Astrocyte (in vitro differentiated cells and primary cell): ENCODE measurements around the gene SLC35G3.

Experiments
- CTCF ChIP-seq: IDR thresholded peaks from 2 replicates; pipeline ENCODE4 v1.5.1; 2011; ENCODE audit warnings: low read depth, mild to moderate bottlenecking, inconsistent platforms, low read length, moderate library complexity; ENCODE audit not compliant: insufficient read depth
- EZH2 ChIP-seq: IDR thresholded peaks from 2 replicates; pipeline ENCODE4 v1.6.1; 2012; ENCODE audit warnings: mild to moderate bottlenecking, low read length, inconsistent platforms; ENCODE audit not compliant: insufficient read depth

- TF ChIP-seq CTCF (no peak), EZH2 (no peak)
Measured at GRCh38 chr17:35152421-35153140, 41.6 kb downstream of the SLC35G3 start.
